Epithelial cell of umbilical artery (primary cell): ENCODE results near the gene OR7A17. TPM values are rescaled to one million over a fixed set of nuclear protein-coding genes. Genes with fewer than 3 reads are reported as not detected.

Source experiments
- total RNA-seq: library from RNA; depleted of rRNA; stranded (reverse); fragments of >200 nt; gene quantifications from 2 replicates; pipeline ENCODE4 v1.2.3, GENCODE V29; 2014

The OR7A17 gene
- not detected in 2 replicates for total RNA-seq

GRCh38 chr19:14886032-14886431 is at the start of gene OR7A17:
Gene OR7A17, minus strand, starts transcription at chr19:14886132. Its CDS starts 4,777 bp downstream, at chr19:14881355.

GRCh38 chr19:14848822-14849221 is 37.1 kb downstream of the OR7A17 start, which contains the start of gene OR7A10:
Gene OR7A10, minus strand, starts transcription at chr19:14848922. Its CDS starts 7,045 bp downstream, at chr19:14841877.

GRCh38 chr19:14835011-14835410 is 50.9 kb downstream of the OR7A17 start, which contains the start of the genes OR7A5 and OR7C1:
Gene OR7A5, minus strand, starts transcription at chr19:14835185. Its CDS starts 6,944 bp downstream, at chr19:14828241.
Gene OR7C1, minus strand, starts transcription at chr19:14835185. Its CDS starts 35,049 bp downstream, at chr19:14800136.

Other genes with a start within 250 kb of the OR7A17 start
- gene ADGRE3, start 211.3 kb downstream of the OR7A17 start, total RNA-seq: not detected in 2 replicates
- 11.7 and 23.4 TPM in 2 replicates for gene ZNF333, start 196.1 kb downstream of the OR7A17 start, total RNA-seq
- not detected in 2 replicates for gene ADGRE2, start 107.6 kb downstream of the OR7A17 start, total RNA-seq
- gene OR7A5, start 50.9 kb downstream of the OR7A17 start, total RNA-seq: not detected in 2 replicates
- gene OR7C1, start 50.9 kb downstream of the OR7A17 start, total RNA-seq: not detected in 2 replicates
- gene OR7A10, start 37.2 kb downstream of the OR7A17 start, total RNA-seq: not detected in 2 replicates
- gene OR7C2, start 55.4 kb upstream of the OR7A17 start, total RNA-seq: not detected in 2 replicates
- gene SLC1A6, start 93.7 kb upstream of the OR7A17 start, total RNA-seq: not detected in 2 replicates
- gene CASP14, start 163.3 kb upstream of the OR7A17 start, total RNA-seq: not detected in 2 replicates
- gene OR1I1, start 196.1 kb upstream of the OR7A17 start, total RNA-seq: not detected in 2 replicates
- 11.7 and 13.4 TPM in 2 replicates for gene SYDE1, start 221.3 kb upstream of the OR7A17 start, total RNA-seq